Esophagus squamous epithelium (tissue), 4 donors: ENCODE results near the gene CC2D2A.

Experiments used
- CTCF ChIP-seq, 6 experiments: fragments of 450-650 bp in 4 of 6; fragments of 200-600 bp in 2 of 6; sonication (generic) in 2 of 6; IDR thresholded peaks; one replicate each; pipeline ENCODE4 v1.5.1; 2016 to 2019; ENCODE audit warnings: antibody characterized with exemption in 6 of 6, mild to moderate bottlenecking in 4 of 6, moderate library complexity in 4 of 6
- POLR2A ChIP-seq, 4 donors: fragments of 450-650 bp; IDR thresholded peaks; one replicate each; pipeline ENCODE4 v1.6.1; 2017; ENCODE audit warnings: antibody characterized with exemption in 4 of 4, mild to moderate bottlenecking in 4 of 4, moderate library complexity in 3 of 4

GRCh38 chr4:15488136-15488535 is 18.5 kb downstream of the CC2D2A start:
- TF ChIP-seq CTCF (IDR thresholded peaks at IDR 0.05): no peak
- TF ChIP-seq POLR2A (IDR thresholded peaks at IDR 0.05): no peak
